Cardiac muscle cell (in vitro differentiated cells and primary cell): Measurements from ENCODE around the gene TRIM31. TPM values are rescaled to one million over a fixed set of nuclear protein-coding genes. Genes with fewer than 3 reads are reported as not detected.

Experiments
- DNase-seq, 2 donors: peaks; one replicate each; pipeline versions ENCODE4 v3.0.0 to v3.0.0-alpha.2; 2010 to 2017; ENCODE audit warnings: low read depth in 1 of 2, low spot score in 1 of 2
- H3K27ac ChIP-seq: fragments of 200-600 bp; sonication (generic); 2 replicates; pipeline ENCODE4 v1.5.1; 2016
- H3K27me3 ChIP-seq: fragments of 200-600 bp; sonication (generic); 2 replicates; pipeline ENCODE4 v1.6.0; 2016; ENCODE audit warnings: control low read depth
- H3K36me3 ChIP-seq: fragments of 200-600 bp; sonication (generic); 2 replicates; pipeline ENCODE4 v1.5.1; 2016; ENCODE audit warnings: control low read depth
- H3K4me1 ChIP-seq: fragments of 200-600 bp; sonication (generic); 2 replicates; pipeline ENCODE4 v1.8.1; 2017; ENCODE audit warnings: low read depth, mild to moderate bottlenecking, mixed run types
- H3K4me3 ChIP-seq: fragments of 200-600 bp; sonication (generic); 2 replicates; pipeline ENCODE4 v1.5.1; 2016; ENCODE audit warnings: mild to moderate bottlenecking
- H3K9me3 ChIP-seq: fragments of 200-600 bp; sonication (generic); 2 replicates; pipeline ENCODE4 v1.5.1; 2017; ENCODE audit warnings: low read depth, mild to moderate bottlenecking, control low read depth
- CTCF ChIP-seq: IDR thresholded peaks from 2 replicates; pipeline ENCODE4 v1.5.1; 2012; ENCODE audit warnings: low read depth, mild to moderate bottlenecking, low read length
- polyA plus RNA-seq: library from polyadenylated mRNA; unstranded; fragments of >200 nt; fragmentation: Nextera tagmentation; extraction: Ambion mirVana; gene quantifications from 2 replicates; pipeline ENCODE4 v1.2.1, GENCODE V29; 2016
- total RNA-seq: library from RNA; depleted of rRNA; stranded (reverse); fragments of >200 nt; gene quantifications from 2 replicates; pipeline ENCODE4 v1.2.3, GENCODE V29; 2016

The TRIM31 gene
- total and polyA plus RNA-seq, 2 experiments from 2014 or later: not detected

GRCh38 chr6:30155520-30156261 is 42.8 kb upstream of the TRIM31 start:
- no peak for DNase-seq
- Histone ChIP-seq H3K27ac (no peak overlapping the region), H3K36me3 (no peaks in the 10 kb centered on the region), H3K4me3 (no peak overlapping the region), H3K27me3 (peaks cover 65% of the 10 kb centered on the region), H3K4me1 (no peaks in the 10 kb centered on the region), H3K9me3 (no peaks in the 10 kb centered on the region)
- no peak for TF ChIP-seq CTCF

- Histone ChIP-seq H3K27ac (no peak overlapping the region), H3K4me1 (no peaks in the 10 kb centered on the region), H3K4me3 (no peak overlapping the region), H3K27me3 (peaks cover 69% of the 10 kb centered on the region), H3K36me3 (no peaks in the 10 kb centered on the region), H3K9me3 (no peaks in the 10 kb centered on the region)
- TF ChIP-seq CTCF: no peak
- peak in 1 of 2 donors; percentile 85 for DNase-seq
Observed at GRCh38 chr6:30154709-30155519, 42.0 kb upstream of the TRIM31 start.

GRCh38 chr6:30154061-30154460 is 41.2 kb upstream of the TRIM31 start:
- Histone ChIP-seq H3K4me3 (no peak overlapping the region), H3K27ac (no peak overlapping the region), H3K9me3 (no peaks in the 10 kb centered on the region), H3K36me3 (no peaks in the 10 kb centered on the region), H3K4me1 (no peaks in the 10 kb centered on the region), H3K27me3 (peaks cover 60% of the 10 kb centered on the region)
- TF ChIP-seq CTCF: no peak
- no peak for DNase-seq

GRCh38 chr6:30152910-30153610 is 40.2 kb upstream of the TRIM31 start:
- H3K9me3 ChIP-seq: no peaks in the 10 kb centered on the region
- peaks cover 50% of the 10 kb centered on the region for H3K27me3 ChIP-seq
- H3K4me1 ChIP-seq: no peaks in the 10 kb centered on the region
- TF ChIP-seq CTCF: no peak
- DNase-seq: no peak
- H3K4me3 ChIP-seq: no peak overlapping the region
- H3K36me3 ChIP-seq: no peaks in the 10 kb centered on the region
- H3K27ac ChIP-seq: no peak overlapping the region

GRCh38 chr6:30152016-30152673 is 39.3 kb upstream of the TRIM31 start:
- Histone ChIP-seq H3K36me3 (no peaks in the 10 kb centered on the region), H3K4me3 (no peak overlapping the region), H3K27ac (no peak overlapping the region), H3K4me1 (no peaks in the 10 kb centered on the region), H3K27me3 (peaks cover 43% of the 10 kb centered on the region), H3K9me3 (no peaks in the 10 kb centered on the region)
- DNase-seq: no peak
- no peak for TF ChIP-seq CTCF
